Occipital lobe (tissue), 2 donors: ENCODE measurements around the gene POU2F1. TPM values are rescaled to one million over a fixed set of nuclear protein-coding genes. Genes with fewer than 3 reads are reported as not detected.
"Not testable (repeated sequence)": the region's sequence is repeated elsewhere in the genome, so short reads cannot be mapped to it uniquely, and the experiment has no call there.

Source experiments
- DNase-seq: peaks from one replicate; lab custom pipeline; 2025; lab: John Stamatoyannopoulos, UW
- total RNA-seq: library from RNA; depleted of rRNA; stranded (reverse); fragments of >200 nt; gene quantifications from one replicate; pipeline ENCODE4 v1.2.3, GENCODE V29; 2014

The POU2F1 gene
- total RNA-seq, 1 donor from 2014 or later = 34.6 TPM

GRCh38 chr1:167231873-167232450 is 11.3 kb downstream of the POU2F1 start:
- DNase-seq = no peak

GRCh38 chr1:167232801-167233200 is 12.1 kb downstream of the POU2F1 start:
- DNase-seq = no peak

- DNase-seq = no peak
Observed at GRCh38 chr1:167233373-167233772, 12.7 kb downstream of the POU2F1 start.

GRCh38 chr1:167237000-167237399 is 16.3 kb downstream of the POU2F1 start:
- no peak for DNase-seq

GRCh38 chr1:167238713-167239112 is 18.0 kb downstream of the POU2F1 start:
- no peak for DNase-seq

GRCh38 chr1:167239257-167239656 is 18.6 kb downstream of the POU2F1 start:
- DNase-seq = no peak

GRCh38 chr1:167244244-167244643 is 23.6 kb downstream of the POU2F1 start:
- no peak for DNase-seq

- not testable (repeated sequence) for DNase-seq
Observed at GRCh38 chr1:167245168-167245567, 24.5 kb downstream of the POU2F1 start.

- DNase-seq = no peak
Observed at GRCh38 chr1:167246971-167247370, 26.3 kb downstream of the POU2F1 start.

- no peak for DNase-seq
Observed at GRCh38 chr1:167247754-167248153, 27.1 kb downstream of the POU2F1 start.

GRCh38 chr1:167248707-167249642 is 28.3 kb downstream of the POU2F1 start:
- DNase-seq = no peak

- DNase-seq = no peak
Observed at GRCh38 chr1:167249702-167250101, 29.0 kb downstream of the POU2F1 start.

- DNase-seq = no peak
Observed at GRCh38 chr1:167250482-167250881, 29.8 kb downstream of the POU2F1 start.

- no peak for DNase-seq
Observed at GRCh38 chr1:167251472-167251871, 30.8 kb downstream of the POU2F1 start.

GRCh38 chr1:167252986-167253385 is 32.3 kb downstream of the POU2F1 start:
- DNase-seq = no peak

- no peak for DNase-seq
Observed at GRCh38 chr1:167258858-167259257, 38.2 kb downstream of the POU2F1 start.

- no peak for DNase-seq
Observed at GRCh38 chr1:167262836-167263235, 42.1 kb downstream of the POU2F1 start.

GRCh38 chr1:167263344-167263743 is 42.7 kb downstream of the POU2F1 start:
- no peak for DNase-seq

GRCh38 chr1:167263819-167264464 is 43.3 kb downstream of the POU2F1 start:
- DNase-seq = no peak

GRCh38 chr1:167266965-167267364 is 46.3 kb downstream of the POU2F1 start:
- no peak for DNase-seq

- DNase-seq = no peak
Observed at GRCh38 chr1:167268347-167268787, 47.7 kb downstream of the POU2F1 start.
